GM23338 (cell line): Measurements from ENCODE around the gene USP51. TPM values are rescaled to one million over a fixed set of nuclear protein-coding genes. Genes with fewer than 3 reads are reported as not detected.

ENCODE experiments used
- ATAC-seq: fragments of 200-7000 bp; cut with Tn5 transposase; 3 replicates; pipeline ENCODE4 v1.9.1; 2020
- DNase-seq: peaks from one replicate; pipeline ENCODE4 v3.0.0-alpha.2; 2015; ENCODE audit warnings: low spot score
- H2AFZ ChIP-seq: fragments of 200-600 bp; sonication (generic); 2 replicates; pipeline ENCODE4 v1.8.0; 2016; ENCODE audit warnings: antibody characterized with exemption, mild to moderate bottlenecking, moderate library complexity
- H3F3A ChIP-seq: fragments of 200-600 bp; sonication (generic); replicated peaks from 2 replicates; pipeline ENCODE4 v1.8.0; 2017; ENCODE audit warnings: antibody characterized with exemption, mixed run types, low read depth
- H3K27ac ChIP-seq: fragments of 200-600 bp; sonication (generic); 2 replicates; pipeline ENCODE4 v1.6.1; 2016; ENCODE audit warnings: low read depth
- H3K27me3 ChIP-seq: fragments of 200-600 bp; sonication (generic); 2 replicates; pipeline ENCODE4 v1.8.0; 2016; ENCODE audit warnings: mild to moderate bottlenecking, mixed run types, moderate library complexity; ENCODE audit not compliant: insufficient read depth
- H3K36me3 ChIP-seq: fragments of 200-600 bp; sonication (generic); 2 replicates; pipeline ENCODE4 v1.8.0; 2016; ENCODE audit warnings: mild to moderate bottlenecking; ENCODE audit not compliant: insufficient read depth
- H3K4me1 ChIP-seq: fragments of 200-600 bp; sonication (generic); 2 replicates; pipeline ENCODE4 v1.8.0; 2016; ENCODE audit warnings: mild to moderate bottlenecking, moderate library complexity; ENCODE audit not compliant: insufficient read depth
- H3K4me2 ChIP-seq: fragments of 200-600 bp; sonication (generic); 2 replicates; pipeline ENCODE4 v1.7.1; 2017; ENCODE audit warnings: mixed run types
- H3K4me3 ChIP-seq: fragments of 200-600 bp; sonication (generic); 2 replicates; pipeline ENCODE4 v1.6.1; 2016; ENCODE audit warnings: mixed run types
- H3K79me2 ChIP-seq: fragments of 200-600 bp; sonication (generic); replicated peaks from 2 replicates; pipeline ENCODE4 v1.8.0; 2017; ENCODE audit warnings: mild to moderate bottlenecking; ENCODE audit not compliant: insufficient read depth
- H3K9me2 ChIP-seq: fragments of 200-600 bp; sonication (generic); 2 replicates; pipeline ENCODE4 v1.8.0; 2017; ENCODE audit not compliant: insufficient read depth
- H4K20me1 ChIP-seq: fragments of 200-600 bp; sonication (generic); replicated peaks from 2 replicates; pipeline ENCODE4 v1.8.0; 2017; ENCODE audit warnings: mild to moderate bottlenecking; ENCODE audit not compliant: insufficient read depth
- H3K27ac Mint-ChIP-seq: 2 replicates; pipeline ENCODE4 v1.8.0; 2020; ENCODE audit warnings: inconsistent platforms, mild to moderate bottlenecking, moderate library complexity, mixed read lengths
- H3K27me3 Mint-ChIP-seq: 3 replicates; pipeline ENCODE4 v1.8.0; 2022; ENCODE audit warnings: low read depth, mild to moderate bottlenecking, moderate library complexity, mixed read lengths, inconsistent platforms; ENCODE audit not compliant: insufficient read depth, poor library complexity
- H3K36me3 Mint-ChIP-seq: 3 replicates; pipeline ENCODE4 v1.8.0; 2021; ENCODE audit warnings: low read depth, mild to moderate bottlenecking, inconsistent platforms, moderate library complexity, mixed read lengths
- H3K4me1 Mint-ChIP-seq: 3 replicates; pipeline ENCODE4 v1.8.0; 2020; ENCODE audit warnings: mild to moderate bottlenecking, inconsistent platforms, mixed read lengths
- H3K4me3 Mint-ChIP-seq: 3 replicates; pipeline ENCODE4 v1.8.0; 2021; ENCODE audit warnings: moderate library complexity, mild to moderate bottlenecking, inconsistent platforms, mixed read lengths
- H3K9me3 Mint-ChIP-seq: 3 replicates; pipeline ENCODE4 v1.8.0; 2020; ENCODE audit warnings: moderate library complexity, mild to moderate bottlenecking, inconsistent platforms, mixed read lengths
- CREB1 ChIP-seq: fragments of 250-450 bp; sonication (Bioruptor Pico); IDR thresholded peaks from 2 replicates; pipeline ENCODE4 v1.5.0; 2020; ENCODE audit warnings: low read depth, mild to moderate bottlenecking, moderate library complexity
- EZH2phosphoT487 ChIP-seq: fragments of 200-600 bp; sonication (generic); IDR thresholded peaks from one replicate; pipeline ENCODE4 v1.8.1; 2018; ENCODE audit warnings: antibody characterized with exemption; ENCODE audit not compliant: unreplicated experiment
- NANOG ChIP-seq: IDR thresholded peaks from 2 replicates; pipeline ENCODE4 v1.6.1; 2016; ENCODE audit warnings: antibody characterized with exemption, borderline replicate concordance
- ZNF114 ChIP-seq: fragments of 250-450 bp; sonication (Bioruptor Pico); IDR thresholded peaks from 2 replicates; pipeline ENCODE4 v1.5.0; 2020; ENCODE audit warnings: mild to moderate bottlenecking, moderate library complexity
- ZNF331 ChIP-seq: fragments of 250-450 bp; sonication (Bioruptor Pico); IDR thresholded peaks from 2 replicates; pipeline ENCODE4 v1.5.0; 2020; ENCODE audit warnings: low read depth, mild to moderate bottlenecking, moderate library complexity
- polyA plus RNA-seq: library from polyadenylated mRNA; unstranded; fragments of >200 nt; fragmentation: Nextera tagmentation; extraction: Ambion mirVana; gene quantifications from 2 replicates; pipeline ENCODE4 v1.2.1, GENCODE V29; 2016
- total RNA-seq: library from RNA; depleted of rRNA; stranded (reverse); fragments of >200 nt; shearing (Covaris generic); gene quantifications from 2 replicates; pipeline ENCODE4 v1.2.3, GENCODE V29; 2014
- TF ChIP-seq, protein P1 (sequence below): fragments of 250-450 bp; sonication (Bioruptor Pico); IDR thresholded peaks from 2 replicates; pipeline ENCODE4 v1.5.0; 2020; ENCODE audit warnings: mild to moderate bottlenecking, moderate library complexity

Gene USP51
- total and polyA plus RNA-seq, 2 experiments from 2014 or later = 3.5 to 5.5 TPM

DNA sequence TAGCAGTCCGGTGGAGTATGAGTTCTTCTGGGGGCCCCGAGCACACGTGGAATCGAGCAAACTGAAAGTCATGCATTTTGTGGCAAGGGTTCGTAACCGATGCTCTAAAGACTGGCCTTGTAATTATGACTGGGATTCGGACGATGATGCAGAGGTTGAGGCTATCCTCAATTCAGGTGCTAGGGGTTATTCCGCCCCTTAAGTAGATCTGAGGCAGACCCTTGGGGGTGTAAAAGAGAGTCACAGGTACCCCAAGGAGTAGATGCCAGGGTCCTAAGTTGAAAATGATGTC is 36.9 kb downstream of the USP51 start:
- H3K4me3 ChIP-seq = peak overlapping the region; percentile 58
- no peaks in the 10 kb centered on the region for H3K27me3 ChIP-seq
- TF ChIP-seq ZNF331 (CRISPR knock-in tag) = no peak
- no peak for TF ChIP-seq ZNF114
- TF ChIP-seq CREB1 (CRISPR knock-in tag) = no peak
- TF ChIP-seq NANOG = no peak
- TF ChIP-seq, protein P1, sequence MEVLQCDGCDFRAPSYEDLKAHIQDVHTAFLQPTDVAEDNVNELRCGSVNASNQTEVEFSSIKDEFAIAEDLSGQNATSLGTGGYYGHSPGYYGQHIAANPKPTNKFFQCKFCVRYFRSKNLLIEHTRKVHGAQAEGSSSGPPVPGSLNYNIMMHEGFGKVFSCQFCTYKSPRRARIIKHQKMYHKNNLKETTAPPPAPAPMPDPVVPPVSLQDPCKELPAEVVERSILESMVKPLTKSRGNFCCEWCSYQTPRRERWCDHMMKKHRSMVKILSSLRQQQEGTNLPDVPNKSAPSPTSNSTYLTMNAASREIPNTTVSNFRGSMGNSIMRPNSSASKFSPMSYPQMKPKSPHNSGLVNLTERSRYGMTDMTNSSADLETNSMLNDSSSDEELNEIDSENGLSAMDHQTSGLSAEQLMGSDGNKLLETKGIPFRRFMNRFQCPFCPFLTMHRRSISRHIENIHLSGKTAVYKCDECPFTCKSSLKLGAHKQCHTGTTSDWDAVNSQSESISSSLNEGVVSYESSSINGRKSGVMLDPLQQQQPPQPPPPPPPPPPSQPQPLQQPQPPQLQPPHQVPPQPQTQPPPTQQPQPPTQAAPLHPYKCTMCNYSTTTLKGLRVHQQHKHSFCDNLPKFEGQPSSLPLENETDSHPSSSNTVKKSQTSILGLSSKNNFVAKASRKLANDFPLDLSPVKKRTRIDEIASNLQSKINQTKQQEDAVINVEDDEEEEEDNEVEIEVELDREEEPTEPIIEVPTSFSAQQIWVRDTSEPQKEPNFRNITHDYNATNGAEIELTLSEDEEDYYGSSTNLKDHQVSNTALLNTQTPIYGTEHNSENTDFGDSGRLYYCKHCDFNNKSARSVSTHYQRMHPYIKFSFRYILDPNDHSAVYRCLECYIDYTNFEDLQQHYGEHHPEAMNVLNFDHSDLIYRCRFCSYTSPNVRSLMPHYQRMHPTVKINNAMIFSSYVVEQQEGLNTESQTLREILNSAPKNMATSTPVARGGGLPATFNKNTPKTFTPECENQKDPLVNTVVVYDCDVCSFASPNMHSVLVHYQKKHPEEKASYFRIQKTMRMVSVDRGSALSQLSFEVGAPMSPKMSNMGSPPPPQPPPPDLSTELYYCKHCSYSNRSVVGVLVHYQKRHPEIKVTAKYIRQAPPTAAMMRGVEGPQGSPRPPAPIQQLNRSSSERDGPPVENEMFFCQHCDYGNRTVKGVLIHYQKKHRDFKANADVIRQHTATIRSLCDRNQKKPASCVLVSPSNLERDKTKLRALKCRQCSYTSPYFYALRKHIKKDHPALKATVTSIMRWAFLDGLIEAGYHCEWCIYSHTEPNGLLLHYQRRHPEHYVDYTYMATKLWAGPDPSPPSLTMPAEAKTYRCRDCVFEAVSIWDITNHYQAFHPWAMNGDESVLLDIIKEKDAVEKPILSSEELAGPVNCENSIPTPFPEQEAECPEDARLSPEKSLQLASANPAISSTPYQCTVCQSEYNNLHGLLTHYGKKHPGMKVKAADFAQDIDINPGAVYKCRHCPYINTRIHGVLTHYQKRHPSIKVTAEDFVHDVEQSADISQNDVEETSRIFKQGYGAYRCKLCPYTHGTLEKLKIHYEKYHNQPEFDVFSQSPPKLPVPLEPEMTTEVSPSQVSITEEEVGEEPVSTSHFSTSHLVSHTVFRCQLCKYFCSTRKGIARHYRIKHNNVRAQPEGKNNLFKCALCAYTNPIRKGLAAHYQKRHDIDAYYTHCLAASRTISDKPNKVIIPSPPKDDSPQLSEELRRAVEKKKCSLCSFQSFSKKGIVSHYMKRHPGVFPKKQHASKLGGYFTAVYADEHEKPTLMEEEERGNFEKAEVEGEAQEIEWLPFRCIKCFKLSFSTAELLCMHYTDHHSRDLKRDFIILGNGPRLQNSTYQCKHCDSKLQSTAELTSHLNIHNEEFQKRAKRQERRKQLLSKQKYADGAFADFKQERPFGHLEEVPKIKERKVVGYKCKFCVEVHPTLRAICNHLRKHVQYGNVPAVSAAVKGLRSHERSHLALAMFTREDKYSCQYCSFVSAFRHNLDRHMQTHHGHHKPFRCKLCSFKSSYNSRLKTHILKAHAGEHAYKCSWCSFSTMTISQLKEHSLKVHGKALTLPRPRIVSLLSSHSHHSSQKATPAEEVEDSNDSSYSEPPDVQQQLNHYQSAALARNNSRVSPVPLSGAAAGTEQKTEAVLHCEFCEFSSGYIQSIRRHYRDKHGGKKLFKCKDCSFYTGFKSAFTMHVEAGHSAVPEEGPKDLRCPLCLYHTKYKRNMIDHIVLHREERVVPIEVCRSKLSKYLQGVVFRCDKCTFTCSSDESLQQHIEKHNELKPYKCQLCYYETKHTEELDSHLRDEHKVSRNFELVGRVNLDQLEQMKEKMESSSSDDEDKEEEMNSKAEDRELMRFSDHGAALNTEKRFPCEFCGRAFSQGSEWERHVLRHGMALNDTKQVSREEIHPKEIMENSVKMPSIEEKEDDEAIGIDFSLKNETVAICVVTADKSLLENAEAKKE (CRISPR knock-in tag) = no peak
- TF ChIP-seq EZH2phosphoT487 = no peak
- H3K4me2 ChIP-seq = peak overlapping the region; percentile 82
- H3K27ac ChIP-seq = no peak overlapping the region
- no peak overlapping the region for H3K27ac Mint-ChIP-seq
- H3K36me3 ChIP-seq = no peaks in the 10 kb centered on the region
- no peak for ATAC-seq
- no peaks in the 10 kb centered on the region for H3F3A ChIP-seq
- no peaks in the 10 kb centered on the region for H3K9me2 ChIP-seq
- H3K4me3 Mint-ChIP-seq = peak overlapping the region; percentile 91
- H3K36me3 Mint-ChIP-seq = no peaks in the 10 kb centered on the region
- H4K20me1 ChIP-seq = no peaks in the 10 kb centered on the region
- peaks cover 3% of the 10 kb centered on the region; the same call in 1 of the 3 replicates for H3K4me1 Mint-ChIP-seq
- DNase-seq = no peak
- H3K4me1 ChIP-seq = 0 out of 2 replicates have a peak, but pooled peaks cover 4% of the 10 kb centered on the region
- H3K79me2 ChIP-seq = no peaks in the 10 kb centered on the region; the same call in 1 of the 2 replicates
- peaks cover 5% of the 10 kb centered on the region for H3K27me3 Mint-ChIP-seq
- H3K9me3 Mint-ChIP-seq = no peaks in the 10 kb centered on the region
- no peak overlapping the region for H2AFZ ChIP-seq
